GM21717 (cell line): ENCODE data around the gene PITHD1.
A peak's percentile ranks its signal among the peaks of the same experiment; 100 is the strongest.
"Not testable (repeated sequence)": the region's sequence is repeated elsewhere in the genome, so short reads cannot be mapped to it uniquely, and the experiment has no call there.

Experiments used
- ATAC-seq: cut with Tn5 transposase; IDR thresholded peaks from one replicate; pipeline ENCODE4 v1.9.1; 2021; ENCODE audit warnings: mild to moderate bottlenecking, moderate library complexity; ENCODE audit not compliant: unreplicated experiment

Gene PITHD1

GRCh38 chr1:23797478-23798448 is 19.5 kb downstream of the PITHD1 start:
- no peak for ATAC-seq

- no peak for ATAC-seq
Observed at GRCh38 chr1:23798662-23799142, 20.5 kb downstream of the PITHD1 start.

- no peak for ATAC-seq
Observed at GRCh38 chr1:23799255-23799569, 21.0 kb downstream of the PITHD1 start.

GRCh38 chr1:23799570-23800399 is 21.6 kb downstream of the PITHD1 start:
- ATAC-seq = no peak

GRCh38 chr1:23800400-23801337 is 22.5 kb downstream of the PITHD1 start, which contains the start of gene GALE:
GALE (minus strand) TSS chr1:23800754; CDS start chr1:23799007, 1,747 bp downstream.
- ATAC-seq = peak; percentile 70

GRCh38 chr1:23801338-23801748 is 23.1 kb downstream of the PITHD1 start:
- no peak for ATAC-seq

- ATAC-seq = no peak
Observed at GRCh38 chr1:23801876-23802275, 23.7 kb downstream of the PITHD1 start.

GRCh38 chr1:23802809-23803342 is 24.7 kb downstream of the PITHD1 start:
- not testable (repeated sequence) for ATAC-seq

GRCh38 chr1:23803674-23804073 is 25.5 kb downstream of the PITHD1 start:
- ATAC-seq = no peak

- ATAC-seq = no peak
Observed at GRCh38 chr1:23804183-23804835, 26.1 kb downstream of the PITHD1 start.

GRCh38 chr1:23805025-23805424 is 26.8 kb downstream of the PITHD1 start:
- ATAC-seq = no peak

- no peak for ATAC-seq
Observed at GRCh38 chr1:23806280-23806679, 28.1 kb downstream of the PITHD1 start.

GRCh38 chr1:23807453-23807852 is 29.2 kb downstream of the PITHD1 start:
- no peak for ATAC-seq

- peak; percentile 48 for ATAC-seq
Observed at GRCh38 chr1:23809751-23810171, 31.5 kb downstream of the PITHD1 start.

- ATAC-seq = no peak
Observed at GRCh38 chr1:23810818-23811540, 32.8 kb downstream of the PITHD1 start.

- ATAC-seq = no peak
Observed at GRCh38 chr1:23814016-23814415, 35.8 kb downstream of the PITHD1 start.

- no peak for ATAC-seq
Observed at GRCh38 chr1:23816361-23816760, 38.1 kb downstream of the PITHD1 start.

GRCh38 chr1:23816906-23817305 is 38.7 kb downstream of the PITHD1 start:
- no peak for ATAC-seq

GRCh38 chr1:23817633-23818032 is 39.4 kb downstream of the PITHD1 start:
- no peak for ATAC-seq
